AG10803 (cell line): ENCODE results near the gene CCN6.
A peak's percentile ranks its signal among the peaks of the same experiment; 100 is the strongest.

Source experiments
- DNase-seq: peaks from one replicate; pipeline ENCODE4 v3.0.0; 2010; ENCODE audit warnings: low read depth
- H3K4me3 ChIP-seq: 2 replicates; pipeline ENCODE4 v1.5.1; 2011; ENCODE audit warnings: mild to moderate bottlenecking, low read length, control low read depth
- CTCF ChIP-seq: conservative IDR thresholded peaks from 2 replicates; pipeline ENCODE4 v1.5.1; 2011; ENCODE audit warnings: mild to moderate bottlenecking, low read length, control low read depth, inconsistent platforms

CCN6 gene

GRCh38 chr6:112062966-112063365, 9.1 kb downstream of the CCN6 start:
- no peak for TF ChIP-seq CTCF
- no peak overlapping the region for H3K4me3 ChIP-seq
- no peak for DNase-seq

- TF ChIP-seq CTCF: no peak
- no peak for DNase-seq
- H3K4me3 ChIP-seq: no peak overlapping the region
These were observed 11.6 kb downstream of the CCN6 start for GRCh38 chr6:112065426-112065986.

- no peak for TF ChIP-seq CTCF
- no peak overlapping the region for H3K4me3 ChIP-seq
- DNase-seq: no peak
These were observed 12.7 kb downstream of the CCN6 start for GRCh38 chr6:112066606-112067005.

- no peak overlapping the region for H3K4me3 ChIP-seq
- TF ChIP-seq CTCF: no peak
- no peak for DNase-seq
These were observed 27.7 kb downstream of the CCN6 start for GRCh38 chr6:112081569-112081968.

- no peak for TF ChIP-seq CTCF
- no peak for DNase-seq
- H3K4me3 ChIP-seq: no peak overlapping the region
These were observed 31.6 kb downstream of the CCN6 start for GRCh38 chr6:112085286-112086065.

- peak; percentile 47 for TF ChIP-seq CTCF
These were observed 32.8 kb downstream of the CCN6 start for GRCh38 chr6:112086744-112087135.

GRCh38 chr6:112087136-112087911, 33.4 kb downstream of the CCN6 start, which contains the start of the genes FAM229B and TUBE1:
Gene FAM229B, plus strand, starts transcription at chr6:112087591. Its CDS starts 11,693 bp downstream, at chr6:112099284.
Gene TUBE1, minus strand, starts transcription at chr6:112087482. Its CDS starts 48 bp downstream, at chr6:112087434.
- peak; percentile 99 for DNase-seq
- TF ChIP-seq CTCF: no peak; the same call in none of the 2 replicates
- H3K4me3 ChIP-seq: peak within 1 kb of the TSS; percentile 66

More at GRCh38 chr6:112086744-112087135, 32.8 kb downstream of the CCN6 start:
- DNase-seq: peak; percentile 55
- H3K4me3 ChIP-seq: peak overlapping the region; percentile 66
